ENCODE data around the gene SUSD1. TPM values are rescaled to one million over a fixed set of nuclear protein-coding genes. Genes with fewer than 3 reads are reported as not detected.

SUSD1 gene
- total and polyA plus RNA-seq, 2 donors (not counting 3 experiments of a cell fraction or from before 2014, with no cell fraction given), result 33.1 to 37.8 TPM

GRCh38 chr9:112041536-112042243 is 133.4 kb downstream of the SUSD1 start:
- intact Hi-C loops (cut with micrococcal nuclease) (loop anchor here (1.0 kb wide), 5 partner anchors 11 to 83 kb away; no protein-coding TSS in a partner anchor), dilution Hi-C loops (cut with MboI; ENCODE audit: extremely low pct_ligation_motif_present, low sequenced_read_pairs) (no loop called here)
- Histone ChIP-seq H3K27ac (ENCODE audit: insufficient read depth, low read depth, low read length) (peak overlapping the region; percentile 83), H4K20me1 (replicated peaks; ENCODE audit: control insufficient read depth, extremely low read depth, insufficient read depth, low read length) (no peaks in the 10 kb centered on the region), H3K4me1 (ENCODE audit: control insufficient read depth, extremely low read depth, insufficient read depth, low read length) (peaks cover 30% of the 10 kb centered on the region), H2AFZ (ENCODE audit: low read depth, low read length) (no peak overlapping the region), H3K36me3 (ENCODE audit: control insufficient read depth in 2 of 2, extremely low read depth in 1 of 2, insufficient read depth in 2 of 2, low read length in 2 of 2) (no peaks in the 10 kb centered on the region), H3K9me1 (replicated peaks; ENCODE audit: control insufficient read depth, extremely low read depth, insufficient read depth, low read length) (no peaks in the 10 kb centered on the region), H3K4me2 (ENCODE audit: insufficient read depth, low read length) (peak overlapping the region; percentile 9), H3K79me2 (ENCODE audit: control insufficient read depth, insufficient read depth, low read length) (no peaks in the 10 kb centered on the region), H3K4me3 (replicated peaks in 1 of 3; ENCODE audit: insufficient read depth in 1 of 3, low read depth in 1 of 3, low read length in 3 of 3) (no peak overlapping the region), H3K9me3 (replicated peaks; ENCODE audit: control insufficient read depth, insufficient read depth, low read length) (no peaks in the 10 kb centered on the region), H3K9ac (replicated peaks; ENCODE audit: extremely low read depth, insufficient read depth, low read length) (peak overlapping the region; percentile 34), H3K27me3 (ENCODE audit: control insufficient read depth in 2 of 2, insufficient read depth in 2 of 2, low read length in 2 of 2) (no peaks in the 10 kb centered on the region)
- CTCF ChIA-PET, result interaction anchor here (0.8 to 1.7 kb wide), 6 partner anchors 12 to 145 kb away, joined by 3 to 8 read pairs (median 3); partner anchors contain the start of gene UGCG
- DNase-seq (ENCODE audit: low read depth, low spot score) (peak; percentile 83), FAIRE-seq (peak; percentile 62)
- POLR2A ChIA-PET, result interaction anchor here (0.7 to 1.0 kb wide), 2 partner anchors 11 to 44 kb away, joined by 3 read pairs; no protein-coding TSS in a partner anchor
- BruUV-seq (replicated peaks), result no TSS peak
- TF ChIP-seq JUN (IDR thresholded peaks at IDR 0.05; ENCODE audit: borderline replicate concordance, insufficient read depth, insufficient read length, low read depth) (peak; percentile 82), MAX (IDR thresholded peaks at IDR 0.05; ENCODE audit: insufficient read depth, insufficient read length) (no peak), EZH2 (IDR thresholded peaks at IDR 0.05; ENCODE audit: borderline replicate concordance, low read depth, low read length, severe bottlenecking) (no peak), MYC (IDR thresholded peaks at IDR 0.05; ENCODE audit: low read depth, low read length) (no peak), GATA2 (IDR thresholded peaks at IDR 0.05; ENCODE audit: insufficient read depth, insufficient read length, low read depth, low read length) (no peak), POLR2AphosphoS5 (IDR thresholded peaks at IDR 0.05; ENCODE audit: insufficient read depth, low read depth, low read length) (peak; percentile 63), POLR2A (IDR thresholded peaks at IDR 0.05; ENCODE audit: low read depth, low read length) (no peak), FOS (IDR thresholded peaks at IDR 0.05; ENCODE audit: borderline replicate concordance, insufficient read depth, low read length) (peak; percentile 79)
- TF ChIP-seq, protein P1, sequence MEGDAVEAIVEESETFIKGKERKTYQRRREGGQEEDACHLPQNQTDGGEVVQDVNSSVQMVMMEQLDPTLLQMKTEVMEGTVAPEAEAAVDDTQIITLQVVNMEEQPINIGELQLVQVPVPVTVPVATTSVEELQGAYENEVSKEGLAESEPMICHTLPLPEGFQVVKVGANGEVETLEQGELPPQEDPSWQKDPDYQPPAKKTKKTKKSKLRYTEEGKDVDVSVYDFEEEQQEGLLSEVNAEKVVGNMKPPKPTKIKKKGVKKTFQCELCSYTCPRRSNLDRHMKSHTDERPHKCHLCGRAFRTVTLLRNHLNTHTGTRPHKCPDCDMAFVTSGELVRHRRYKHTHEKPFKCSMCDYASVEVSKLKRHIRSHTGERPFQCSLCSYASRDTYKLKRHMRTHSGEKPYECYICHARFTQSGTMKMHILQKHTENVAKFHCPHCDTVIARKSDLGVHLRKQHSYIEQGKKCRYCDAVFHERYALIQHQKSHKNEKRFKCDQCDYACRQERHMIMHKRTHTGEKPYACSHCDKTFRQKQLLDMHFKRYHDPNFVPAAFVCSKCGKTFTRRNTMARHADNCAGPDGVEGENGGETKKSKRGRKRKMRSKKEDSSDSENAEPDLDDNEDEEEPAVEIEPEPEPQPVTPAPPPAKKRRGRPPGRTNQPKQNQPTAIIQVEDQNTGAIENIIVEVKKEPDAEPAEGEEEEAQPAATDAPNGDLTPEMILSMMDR (IDR thresholded peaks at IDR 0.05; ENCODE audit: extremely low read depth in 1 of 2, insufficient read depth in 1 of 2, low read depth in 1 of 2, low read length in 2 of 2), result no peak

Data from endothelial cell of umbilical vein (primary cell).